ENCODE measurements around the gene NAT10.

Gene NAT10

DNA sequence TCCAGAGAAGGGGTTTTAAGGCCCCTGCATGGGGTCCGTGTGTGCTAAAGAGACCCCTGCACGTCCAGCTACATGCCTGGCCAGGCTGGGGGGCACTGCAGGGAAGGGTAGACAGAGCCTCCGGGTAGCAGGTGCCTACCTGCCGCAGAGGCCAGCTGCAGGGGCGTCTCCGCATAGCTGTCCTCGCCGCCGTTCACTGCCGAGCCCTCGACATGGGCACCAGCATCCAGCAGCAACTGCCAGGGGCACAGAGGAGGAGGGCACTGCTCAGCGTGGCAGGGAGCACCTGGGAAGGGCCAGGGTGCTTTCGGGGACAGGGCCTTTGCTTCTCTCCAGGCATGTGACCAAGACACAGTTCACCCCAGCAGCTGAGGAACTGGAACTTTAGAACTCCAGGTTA lies 59.7 kb downstream of the NAT10 start:
- Mint-ChIP-seq H3K4me1 (no peaks in the 10 kb centered on the region), H3K27me3 (no peaks in the 10 kb centered on the region), H3K27ac (no peak overlapping the region), H3K36me3 (peaks cover 51% of the 10 kb centered on the region), H3K4me3 (no peak overlapping the region), H3K9me3 (no peaks in the 10 kb centered on the region)
- no peak for ATAC-seq

DNA sequence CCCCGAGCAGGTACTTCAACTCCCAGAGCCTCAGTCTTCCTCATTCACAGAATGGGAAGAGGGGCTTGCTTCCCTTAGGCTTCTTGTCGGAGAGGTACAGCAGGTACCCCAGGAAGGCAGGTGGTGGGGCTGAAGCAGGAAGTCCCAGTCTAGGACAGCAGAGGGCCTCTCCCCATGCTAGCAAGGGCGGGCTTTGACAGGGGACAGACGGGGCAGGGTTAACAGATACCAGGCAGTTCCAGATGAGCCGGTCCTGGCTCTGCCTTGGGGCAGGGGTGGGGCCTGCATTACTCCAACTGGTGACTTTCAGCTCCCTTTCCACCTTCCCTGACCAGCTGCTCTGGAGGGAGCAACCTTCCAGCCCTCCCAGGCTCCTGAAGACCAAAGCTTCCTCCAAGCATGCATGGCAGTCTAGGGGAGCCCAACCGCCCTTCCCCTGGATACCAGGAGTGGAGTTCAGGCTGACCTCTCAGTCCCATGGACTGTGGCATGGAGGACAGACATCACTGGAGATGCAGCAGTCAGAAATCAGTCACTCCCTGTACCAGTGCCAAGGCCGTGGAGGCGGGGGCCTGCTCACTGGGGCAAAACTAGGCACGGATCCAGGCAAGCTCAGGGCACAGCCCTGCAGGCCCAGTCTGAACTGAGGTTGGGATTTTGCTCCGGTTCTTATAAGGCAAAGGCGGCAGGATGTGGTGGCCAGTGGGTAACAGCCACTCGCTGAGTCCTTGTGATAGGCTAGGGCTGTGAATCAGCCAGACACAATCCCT lies 60.5 kb downstream of the NAT10 start:
- no peak for ATAC-seq
- Mint-ChIP-seq H3K4me1 (no peaks in the 10 kb centered on the region), H3K4me3 (no peak overlapping the region), H3K9me3 (no peaks in the 10 kb centered on the region), H3K27me3 (no peaks in the 10 kb centered on the region), H3K36me3 (peaks cover 54% of the 10 kb centered on the region), H3K27ac (no peak overlapping the region)

DNA sequence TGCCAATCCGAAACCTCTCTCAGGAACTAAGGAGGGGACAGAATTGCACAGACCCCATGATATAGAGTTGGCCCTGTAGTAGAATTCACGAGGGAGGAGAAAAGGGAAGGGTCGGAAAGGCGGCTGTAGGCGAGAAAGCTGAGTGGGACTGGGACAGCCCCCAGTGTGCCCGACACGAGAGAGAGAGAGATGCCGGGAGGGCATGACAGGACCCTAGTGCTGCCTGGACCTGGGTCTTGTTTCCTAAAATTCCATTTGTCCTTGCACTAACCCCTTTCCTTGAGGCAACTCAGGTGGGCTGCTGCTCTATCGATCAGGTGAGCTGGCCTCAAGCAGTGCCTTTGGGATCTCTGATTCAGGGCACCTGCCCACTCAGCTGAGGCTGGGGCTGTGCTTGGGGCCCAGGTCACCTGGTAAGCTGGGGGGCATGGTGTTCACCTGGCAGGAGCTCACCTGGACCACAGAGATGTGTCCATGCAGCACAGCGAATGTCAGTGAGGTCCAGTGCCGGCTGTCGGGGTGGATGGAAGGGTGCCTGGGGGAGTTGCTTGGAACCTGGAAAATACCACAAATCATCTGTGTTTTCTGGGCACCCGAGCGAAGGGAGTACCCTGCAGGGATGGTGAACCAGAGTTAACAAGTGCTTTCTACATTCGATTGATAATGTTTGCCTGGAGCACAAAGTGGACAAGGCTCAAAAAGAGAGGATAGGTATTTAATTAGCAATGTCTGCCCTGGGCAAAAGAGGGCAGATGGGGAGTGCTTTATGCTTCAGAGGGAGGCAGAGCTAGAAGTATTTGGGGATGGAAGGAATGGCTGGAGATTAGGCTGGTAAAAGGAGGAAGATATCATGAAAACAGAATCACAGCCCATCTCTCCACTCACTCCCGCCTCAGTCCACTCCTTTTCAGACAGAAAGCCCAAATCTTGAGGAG lies 61.6 kb downstream of the NAT10 start:
- no peaks in the 10 kb centered on the region for H3K9me3 Mint-ChIP-seq
- peaks cover 59% of the 10 kb centered on the region for H3K36me3 Mint-ChIP-seq
- H3K4me3 Mint-ChIP-seq, result no peak overlapping the region
- H3K27ac Mint-ChIP-seq, result no peak overlapping the region
- no peak for ATAC-seq
- no peaks in the 10 kb centered on the region for H3K27me3 Mint-ChIP-seq
- H3K4me1 Mint-ChIP-seq, result no peaks in the 10 kb centered on the region

DNA sequence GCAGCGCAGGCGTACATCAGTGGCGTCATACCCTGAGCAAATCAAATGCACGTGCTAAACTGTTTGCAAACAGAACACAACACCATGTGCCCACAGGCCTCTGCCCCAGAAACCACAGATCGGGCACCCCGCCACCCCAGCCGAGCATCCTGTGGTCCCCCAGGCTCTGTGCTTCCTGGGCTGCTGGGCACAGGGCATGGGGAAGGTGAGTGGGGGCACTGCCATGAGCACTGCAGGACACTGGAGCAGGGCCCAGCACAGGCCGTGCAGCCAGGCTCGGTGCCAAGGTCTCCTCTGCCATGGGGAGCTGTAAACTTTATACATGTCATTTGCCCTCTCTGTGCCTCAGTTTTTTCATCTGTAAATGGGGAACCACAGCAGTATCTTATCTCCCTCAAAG lies 62.5 kb downstream of the NAT10 start:
- Mint-ChIP-seq H3K27ac (no peak overlapping the region), H3K27me3 (peaks cover 4% of the 10 kb centered on the region), H3K9me3 (no peaks in the 10 kb centered on the region), H3K36me3 (peaks cover 59% of the 10 kb centered on the region), H3K4me1 (no peaks in the 10 kb centered on the region), H3K4me3 (no peak overlapping the region)
- ATAC-seq, result no peak

DNA sequence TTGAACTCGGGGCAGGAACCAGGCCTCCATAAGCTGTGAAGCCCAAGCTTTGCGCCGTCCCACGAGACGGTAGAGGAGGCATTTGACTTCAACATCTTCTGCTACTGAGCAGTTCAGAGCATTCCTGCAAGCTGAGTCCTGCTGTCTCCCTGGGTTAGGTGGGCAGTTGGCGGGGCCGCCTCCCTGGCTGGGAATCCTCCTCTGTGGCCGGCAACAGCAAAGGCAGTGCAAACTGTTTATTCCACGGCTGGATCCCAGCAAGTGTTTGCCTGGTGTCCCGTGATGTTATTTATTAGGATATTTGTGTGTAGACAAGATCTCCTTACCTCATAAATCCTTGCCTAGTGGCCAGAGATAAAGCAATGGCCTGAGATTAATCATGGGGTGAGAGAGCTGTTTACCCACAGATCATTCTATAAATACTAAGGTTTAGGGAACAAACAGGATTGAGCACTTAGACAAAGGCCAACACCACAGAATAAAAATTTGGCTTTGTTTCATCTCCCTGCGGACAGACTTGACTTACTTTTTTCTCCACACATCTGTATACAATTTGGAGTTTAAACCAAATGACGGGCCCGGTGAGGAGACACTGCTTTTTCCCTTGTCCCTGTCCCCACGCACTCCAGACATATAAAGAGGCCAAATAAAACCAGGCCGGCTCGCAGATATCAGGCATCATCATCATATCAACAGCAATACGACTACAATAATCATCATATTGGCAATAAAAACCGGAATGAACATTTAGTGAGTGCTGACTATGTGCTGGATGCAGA lies 63.4 kb downstream of the NAT10 start:
- Mint-ChIP-seq H3K4me1 (peaks cover 3% of the 10 kb centered on the region), H3K27ac (no peak overlapping the region), H3K27me3 (peaks cover 8% of the 10 kb centered on the region), H3K36me3 (peaks cover 59% of the 10 kb centered on the region), H3K9me3 (no peaks in the 10 kb centered on the region), H3K4me3 (no peak overlapping the region)
- ATAC-seq, result no peak

DNA sequence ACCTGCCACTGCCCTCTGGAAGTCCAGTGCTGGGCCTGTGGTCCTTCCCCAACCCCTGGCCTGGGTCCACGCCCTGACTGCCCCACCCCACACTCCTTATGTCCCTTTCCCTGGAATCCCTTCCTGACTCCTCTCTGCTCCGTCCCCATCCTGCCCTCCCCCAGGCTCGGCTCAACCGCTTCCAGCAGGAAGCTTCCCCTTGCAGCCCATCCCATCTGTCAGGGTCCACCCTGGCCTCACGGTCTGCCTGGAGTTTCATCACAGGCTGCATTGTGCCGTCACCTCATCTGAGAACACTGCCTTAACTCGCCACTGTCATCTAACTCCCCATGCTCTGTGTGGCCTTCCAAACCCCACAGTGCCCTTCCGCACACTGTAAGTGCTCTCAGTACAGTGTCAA lies 64.3 kb downstream of the NAT10 start:
- Mint-ChIP-seq H3K27me3 (peaks cover 8% of the 10 kb centered on the region), H3K4me1 (peaks cover 11% of the 10 kb centered on the region), H3K9me3 (no peaks in the 10 kb centered on the region), H3K4me3 (no peak overlapping the region), H3K36me3 (peaks cover 55% of the 10 kb centered on the region), H3K27ac (no peak overlapping the region)
- ATAC-seq, result no peak

DNA sequence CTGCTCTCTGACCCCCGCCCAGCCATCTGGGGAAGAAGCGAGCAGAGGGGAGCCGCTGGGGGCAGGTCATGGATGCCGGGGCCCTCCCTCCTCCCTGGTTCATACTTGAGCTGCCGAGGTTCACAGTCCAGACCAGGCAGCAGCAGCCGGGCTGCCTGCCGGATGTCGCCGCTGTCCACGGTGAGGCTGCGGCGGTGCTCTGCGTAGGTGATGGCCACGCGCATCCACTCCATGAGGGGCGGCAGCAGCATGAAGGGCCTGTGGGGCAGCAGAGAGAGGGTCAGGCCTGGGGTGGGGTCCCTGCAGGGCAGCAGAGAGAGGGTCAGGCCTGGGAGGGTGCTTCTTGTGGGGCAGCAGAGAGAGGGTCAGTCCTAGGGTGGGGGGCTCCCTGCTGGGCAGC lies 67.6 kb downstream of the NAT10 start:
- no peaks in the 10 kb centered on the region for H3K9me3 Mint-ChIP-seq
- ATAC-seq, result no peak
- H3K4me1 Mint-ChIP-seq, result peaks cover 31% of the 10 kb centered on the region
- H3K36me3 Mint-ChIP-seq, result peaks cover 31% of the 10 kb centered on the region
- no peak overlapping the region for H3K4me3 Mint-ChIP-seq
- H3K27me3 Mint-ChIP-seq, result peaks cover 8% of the 10 kb centered on the region
- H3K27ac Mint-ChIP-seq, result no peak overlapping the region

DNA sequence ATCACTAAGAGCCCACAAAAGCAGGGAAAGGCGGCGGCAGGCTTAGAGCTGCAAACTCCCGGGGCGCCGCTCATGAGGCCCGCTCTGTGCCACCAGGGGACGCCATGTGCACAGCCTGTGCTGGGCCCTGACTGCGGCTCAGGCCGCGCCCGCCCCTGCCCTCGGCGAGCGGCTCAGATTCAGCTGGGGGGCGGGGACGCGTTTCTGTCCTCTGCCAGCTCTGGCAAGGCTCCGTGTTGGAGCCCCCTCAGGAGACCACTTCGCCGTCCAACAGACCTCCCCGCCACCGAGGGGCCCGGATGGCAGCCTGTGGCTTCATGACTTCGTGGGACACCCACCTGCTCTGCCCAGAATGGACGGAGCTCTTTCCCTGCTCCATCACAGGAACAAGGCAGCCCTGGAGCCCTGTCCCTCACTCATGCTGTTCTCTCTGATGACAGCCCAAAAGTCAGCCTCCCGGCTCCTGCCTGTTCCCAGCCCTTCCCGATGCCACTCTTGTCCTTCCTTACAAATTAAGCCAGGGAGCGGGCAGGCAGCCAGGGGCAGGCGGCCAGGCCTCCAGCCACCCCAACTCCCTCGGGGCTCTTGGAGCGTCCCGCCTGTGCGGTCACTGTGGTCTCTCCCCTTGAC lies 69.1 kb downstream of the NAT10 start:
- peak overlapping the region; percentile 72 for H3K4me3 Mint-ChIP-seq
- peak overlapping the region; percentile 53 for H3K27ac Mint-ChIP-seq
- peaks cover 8% of the 10 kb centered on the region for H3K27me3 Mint-ChIP-seq
- H3K4me1 Mint-ChIP-seq, result peaks cover 36% of the 10 kb centered on the region
- H3K36me3 Mint-ChIP-seq, result peaks cover 19% of the 10 kb centered on the region
- peak; percentile 97 for ATAC-seq
- H3K9me3 Mint-ChIP-seq, result no peaks in the 10 kb centered on the region

DNA sequence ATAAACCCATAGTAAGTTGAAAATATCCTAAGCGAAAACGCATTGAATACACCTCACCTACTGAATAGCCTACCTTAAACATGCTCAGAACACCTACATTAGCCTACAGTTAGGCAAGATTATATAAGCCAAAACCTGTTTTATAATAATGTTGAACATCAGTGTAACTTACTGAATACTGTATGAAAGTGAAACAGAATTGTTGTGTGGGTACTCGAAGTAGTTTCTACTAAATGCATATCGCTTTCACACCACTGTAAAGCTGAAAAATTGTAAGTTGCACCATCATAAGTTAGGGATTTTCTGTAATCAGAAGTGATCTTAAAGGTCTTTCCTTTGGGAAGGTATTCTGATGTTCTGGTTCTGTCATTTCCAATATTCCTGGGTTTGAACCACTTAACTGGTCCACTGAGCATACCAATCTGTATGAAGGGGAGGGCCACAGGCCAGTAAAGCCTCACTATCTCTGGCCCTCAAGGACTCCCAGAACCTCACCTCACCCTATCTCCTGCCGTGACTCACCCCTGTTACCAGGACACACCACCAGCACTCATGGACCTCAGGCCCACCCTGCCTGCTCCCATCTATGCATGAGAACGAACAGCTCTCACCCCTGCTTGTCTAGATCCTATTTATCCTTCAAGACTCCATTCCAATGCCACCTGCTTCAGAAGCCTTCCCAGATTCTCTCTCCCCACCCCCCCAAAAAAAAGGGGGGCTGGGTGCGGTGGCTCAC lies 70.0 kb downstream of the NAT10 start:
- H3K9me3 Mint-ChIP-seq, result no peaks in the 10 kb centered on the region
- H3K4me3 Mint-ChIP-seq, result no peak overlapping the region
- peaks cover 8% of the 10 kb centered on the region for H3K27me3 Mint-ChIP-seq
- H3K27ac Mint-ChIP-seq, result peak overlapping the region; percentile 53
- H3K36me3 Mint-ChIP-seq, result peaks cover 10% of the 10 kb centered on the region
- H3K4me1 Mint-ChIP-seq, result peaks cover 36% of the 10 kb centered on the region
- no peak for ATAC-seq

DNA sequence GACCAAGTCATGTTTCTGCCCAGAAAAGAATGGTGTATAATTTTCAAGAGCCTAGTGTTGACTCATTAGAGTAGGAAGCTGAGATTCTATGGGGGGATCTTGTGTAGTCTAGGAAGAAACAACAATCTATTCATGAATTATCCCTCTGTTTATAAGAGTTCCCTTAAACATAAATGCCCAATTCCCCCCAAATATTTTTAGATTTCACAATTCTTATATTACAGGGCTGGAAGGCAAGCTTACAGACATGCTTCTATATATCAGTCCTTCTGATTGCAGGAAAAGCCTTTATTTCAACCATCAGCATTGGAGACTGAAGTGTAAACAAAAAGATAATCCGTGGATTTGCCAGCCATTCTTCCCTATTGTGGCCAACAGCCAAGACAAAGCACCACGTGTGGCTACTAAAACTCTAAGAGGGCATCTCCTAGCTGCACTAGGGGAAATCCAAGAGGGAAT lies 71.4 kb downstream of the NAT10 start:
- no peak for ATAC-seq
- Mint-ChIP-seq H3K9me3 (no peaks in the 10 kb centered on the region), H3K27me3 (peaks cover 8% of the 10 kb centered on the region), H3K4me3 (no peak overlapping the region), H3K4me1 (peaks cover 38% of the 10 kb centered on the region), H3K27ac (peak overlapping the region; percentile 22), H3K36me3 (no peaks in the 10 kb centered on the region)

DNA sequence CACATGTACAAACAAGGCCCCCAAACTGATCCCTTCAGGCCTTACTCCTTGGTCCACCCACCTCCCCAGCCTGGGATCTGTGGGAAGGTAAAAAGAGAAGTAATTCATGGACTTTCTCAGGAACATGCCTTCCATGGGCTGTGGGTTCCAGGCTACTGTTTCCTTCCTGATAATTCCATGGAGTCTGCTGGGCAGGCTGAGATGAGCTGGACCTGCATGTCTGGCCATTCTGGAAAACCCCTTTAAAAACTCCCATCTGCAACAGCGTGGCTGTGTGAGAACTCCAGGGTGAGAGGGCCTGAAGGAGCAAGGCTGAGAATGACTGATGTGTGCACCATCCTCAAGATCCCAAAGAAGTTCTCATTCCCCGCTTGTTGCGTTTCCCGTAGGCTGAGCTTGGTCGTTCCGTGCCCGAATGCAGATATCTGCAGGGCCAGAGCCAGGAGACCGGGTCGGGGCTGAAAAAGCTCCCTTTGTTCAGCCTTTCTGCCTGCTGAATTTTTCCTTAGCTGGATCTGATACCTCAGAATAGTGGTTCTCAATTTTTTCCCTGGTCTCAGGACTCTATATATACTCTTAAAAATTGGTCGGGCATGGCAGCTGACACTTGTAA lies 72.9 kb downstream of the NAT10 start:
- H3K27ac Mint-ChIP-seq, result no peak overlapping the region
- peaks cover 48% of the 10 kb centered on the region for H3K4me1 Mint-ChIP-seq
- H3K4me3 Mint-ChIP-seq, result no peak overlapping the region
- H3K27me3 Mint-ChIP-seq, result no peaks in the 10 kb centered on the region
- no peaks in the 10 kb centered on the region for H3K9me3 Mint-ChIP-seq
- H3K36me3 Mint-ChIP-seq, result no peaks in the 10 kb centered on the region
- no peak for ATAC-seq

DNA sequence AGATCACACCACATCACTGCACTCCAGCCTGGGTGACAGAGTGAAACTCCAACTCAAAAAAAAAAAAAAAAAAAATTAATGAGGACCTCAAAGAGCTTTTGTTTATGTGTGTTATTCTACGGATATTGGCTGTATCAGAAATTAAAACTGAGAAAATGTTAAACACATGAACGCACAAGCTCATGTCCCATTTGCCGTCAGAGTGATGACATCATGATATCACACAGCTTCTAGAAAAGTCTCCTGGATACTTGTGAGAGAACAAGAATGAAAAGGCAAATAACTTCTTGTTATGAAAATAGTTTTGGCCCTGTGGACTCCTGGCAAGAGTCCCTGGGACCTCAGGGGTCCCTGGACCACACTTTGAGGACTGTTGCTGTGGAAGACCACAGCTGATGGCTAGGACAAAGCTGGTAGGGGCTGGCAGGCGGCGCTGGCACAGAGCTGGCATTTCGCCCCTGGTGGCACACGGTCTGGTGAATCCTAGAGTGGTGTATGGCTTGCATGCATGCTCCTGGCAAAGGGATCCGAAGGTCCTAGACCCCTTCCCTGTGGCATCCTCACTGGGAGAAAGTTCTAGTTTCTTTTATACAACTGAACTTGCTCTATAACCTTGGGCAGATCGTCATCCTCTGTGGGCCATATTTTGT lies 73.7 kb downstream of the NAT10 start:
- peaks cover 42% of the 10 kb centered on the region for H3K4me1 Mint-ChIP-seq
- no peaks in the 10 kb centered on the region for H3K27me3 Mint-ChIP-seq
- H3K27ac Mint-ChIP-seq, result no peak overlapping the region
- no peak overlapping the region for H3K4me3 Mint-ChIP-seq
- no peak for ATAC-seq
- H3K36me3 Mint-ChIP-seq, result no peaks in the 10 kb centered on the region
- H3K9me3 Mint-ChIP-seq, result no peaks in the 10 kb centered on the region

DNA sequence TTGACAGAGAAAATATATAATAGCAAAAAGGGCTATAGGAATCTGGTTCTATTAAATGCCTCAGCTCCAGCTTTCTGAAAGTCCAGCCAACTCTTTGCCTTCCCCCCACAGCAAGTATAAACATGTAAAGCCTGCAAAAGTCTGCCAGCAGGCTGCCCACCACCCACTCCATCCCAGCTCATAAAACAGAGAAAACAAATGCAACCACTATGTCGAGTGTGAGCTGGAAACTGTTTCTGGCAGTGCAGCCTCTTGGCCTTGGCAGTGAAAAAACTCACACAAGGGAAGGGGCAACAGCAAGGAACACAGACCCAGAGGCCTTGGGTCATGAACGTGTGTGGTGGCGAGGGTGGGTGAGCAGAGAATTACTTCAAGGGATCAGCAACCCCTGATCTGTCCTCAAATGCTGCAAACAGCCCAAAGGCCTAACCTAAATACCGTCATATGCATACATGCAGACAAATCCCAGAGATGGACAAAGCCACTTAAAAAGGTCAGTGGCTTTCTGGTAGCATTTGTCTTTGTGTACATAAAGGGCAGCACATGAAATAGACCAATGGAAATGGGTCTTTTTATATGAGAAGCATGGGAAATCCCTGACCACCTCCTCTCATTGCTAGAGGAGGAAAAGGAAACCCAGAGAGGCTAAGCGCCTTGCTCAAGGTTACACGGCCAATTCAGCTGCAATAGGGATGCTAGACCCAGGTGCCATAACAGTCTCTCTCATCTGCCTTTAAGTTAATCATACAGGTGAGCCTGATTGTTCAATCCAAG lies 74.8 kb downstream of the NAT10 start:
- Mint-ChIP-seq H3K27me3 (no peaks in the 10 kb centered on the region), H3K4me3 (no peak overlapping the region), H3K4me1 (peaks cover 32% of the 10 kb centered on the region), H3K36me3 (no peaks in the 10 kb centered on the region), H3K9me3 (no peaks in the 10 kb centered on the region), H3K27ac (no peak overlapping the region)
- ATAC-seq, result peak; percentile 74
